A549 (cell line): ENCODE measurements around the gene SPECC1. TPM values are rescaled to one million over a fixed set of nuclear protein-coding genes. Genes with fewer than 3 reads are reported as not detected.

Experiments used
- ATAC-seq, 2 experiments: fragments of 200-7000 bp in 1 of 2; fragments of >200 bp in 1 of 2; cut with Nextera tagmentation in 1 of 2; cut with Tn5 transposase in 1 of 2; 3 replicates each; pipeline versions ENCODE4 v1.8.0 to v1.9.1; 2018 to 2020; ENCODE audit warnings: mild to moderate bottlenecking in 1 of 2, moderate library complexity in 1 of 2
- CTCF ChIA-PET: fragments of 300-600 bp; sonication (Branson Sonifier 250); formaldehyde crosslinking; extraction: SDS; loops from one replicate; lab custom pipeline; 2021; ENCODE audit warnings: antibody characterized with exemption, inconsistent platforms; lab: Yijun Ruan, JAX
- POLR2A ChIA-PET: fragments of 350-600 bp; formaldehyde crosslinking; extraction: SDS; loops from one replicate; lab custom pipeline; 2021; ENCODE audit warnings: antibody characterized with exemption, inconsistent platforms; lab: Yijun Ruan, JAX
- DNase-seq, 2 experiments: peaks; one replicate each; pipeline versions ENCODE4 v3.0.0 to v3.0.0-alpha.2; 2011 to 2016; ENCODE audit warnings: low read depth in 1 of 2, low spot score in 1 of 2
- FAIRE-seq: peaks from 2 replicates; lab custom pipeline; 2011; peaks lifted over from hg19 to GRCh38; lab: Jason Lieb, UNC
- H3K27ac ChIP-seq, 2 experiments: fragments of >200 bp; sonication (Bioruptor Twin); formaldehyde crosslinking; 3 replicates each; pipeline ENCODE4 v1.5.1; 2016 to 2017
- H3K4me1 ChIP-seq: fragments of >200 bp; sonication (Bioruptor Twin); formaldehyde crosslinking; 3 replicates; pipeline ENCODE4 v1.6.1; 2016
- H3K4me2 ChIP-seq: fragments of >200 bp; sonication (Bioruptor Twin); formaldehyde crosslinking; 3 replicates; pipeline ENCODE4 v1.6.1; 2016
- H3K4me3 ChIP-seq: fragments of >200 bp; sonication (Bioruptor Twin); formaldehyde crosslinking; 3 replicates; pipeline ENCODE4 v1.5.1; 2016
- H3K9me3 ChIP-seq: fragments of >200 bp; sonication (Bioruptor Twin); formaldehyde crosslinking; 3 replicates; pipeline ENCODE4 v1.6.1; 2016
- CBX2 ChIP-seq: fragments of 200-600 bp; sonication (generic); IDR thresholded peaks from 2 replicates; pipeline ENCODE4 v1.6.1; 2016; ENCODE audit warnings: low read depth, mild to moderate bottlenecking, borderline replicate concordance
- CEBPB ChIP-seq, 2 experiments: fragments of >200 bp in 1 of 2; sonication (Bioruptor Twin) in 1 of 2; formaldehyde crosslinking in 1 of 2; IDR thresholded peaks; 2 replicates each; pipeline ENCODE4 v1.6.1; 2012 to 2016
- CHD2 ChIP-seq: fragments of 150-350 bp; IDR thresholded peaks from 2 replicates; pipeline ENCODE4 v1.6.1; 2014; ENCODE audit warnings: low read length; ENCODE audit not compliant: partially characterized antibody
- CHD4 ChIP-seq: fragments of 200-600 bp; sonication (generic); IDR thresholded peaks from 2 replicates; pipeline ENCODE4 v1.6.1; 2016; ENCODE audit warnings: antibody characterized with exemption, mild to moderate bottlenecking, borderline replicate concordance
- E2F6 ChIP-seq: IDR thresholded peaks from 2 replicates; pipeline ENCODE4 v1.6.1; 2012; ENCODE audit warnings: low read depth, borderline replicate concordance
- EHMT2 ChIP-seq: fragments of 200-600 bp; sonication (generic); IDR thresholded peaks from 2 replicates; pipeline ENCODE4 v1.6.1; 2016; ENCODE audit warnings: antibody characterized with exemption, low read depth, mild to moderate bottlenecking, moderate library complexity
- EP300 ChIP-seq, 2 experiments: fragments of >200 bp; sonication (Bioruptor Twin); formaldehyde crosslinking; IDR thresholded peaks; 2 replicates in 1 of 2; 3 replicates in 1 of 2; pipeline ENCODE4 v1.6.1; 2016 to 2017
- ESRRA ChIP-seq: fragments of 150-350 bp; IDR thresholded peaks from 2 replicates; pipeline ENCODE4 v1.6.1; 2014; ENCODE audit warnings: mild to moderate bottlenecking, low read length, borderline replicate concordance
- FOXS1 ChIP-seq: fragments of 250-450 bp; sonication (Bioruptor Pico); IDR thresholded peaks from 2 replicates; pipeline ENCODE4 v1.5.0; 2020; ENCODE audit warnings: mild to moderate bottlenecking, moderate library complexity
- GATA3 ChIP-seq: IDR thresholded peaks from 2 replicates; pipeline ENCODE4 v1.6.1; 2012; ENCODE audit warnings: borderline replicate concordance
- HEYL ChIP-seq: fragments of 250-450 bp; sonication (Bioruptor Pico); IDR thresholded peaks from 2 replicates; pipeline ENCODE4 v1.8.0; 2021; ENCODE audit warnings: mild to moderate bottlenecking, moderate library complexity
- HOXA7 ChIP-seq: fragments of 250-450 bp; sonication (Bioruptor Pico); IDR thresholded peaks from 2 replicates; pipeline ENCODE4 v1.5.0; 2020; ENCODE audit warnings: mild to moderate bottlenecking, moderate library complexity
- JUN ChIP-seq, 2 experiments: fragments of >200 bp; sonication (Bioruptor Twin); formaldehyde crosslinking; IDR thresholded peaks; 2 replicates in 1 of 2; 3 replicates in 1 of 2; pipeline ENCODE4 v1.6.1; 2016 to 2017
- JUNB ChIP-seq: fragments of >200 bp; sonication (Bioruptor Twin); formaldehyde crosslinking; IDR thresholded peaks from 2 replicates; pipeline ENCODE4 v1.6.1; 2016
- KDM1A ChIP-seq: fragments of 200-600 bp; sonication (generic); IDR thresholded peaks from 2 replicates; pipeline ENCODE4 v1.6.1; 2016; ENCODE audit warnings: low read depth, mild to moderate bottlenecking
- PHF8 ChIP-seq: fragments of 200-600 bp; sonication (generic); IDR thresholded peaks from 2 replicates; pipeline ENCODE4 v1.6.1; 2016; ENCODE audit warnings: low read depth, mild to moderate bottlenecking, antibody characterized with exemption, moderate library complexity, borderline replicate concordance
- RAD21 ChIP-seq, 2 experiments: fragments of >200 bp in 1 of 2; sonication (Bioruptor Twin) in 1 of 2; formaldehyde crosslinking in 1 of 2; IDR thresholded peaks in 1 of 2; conservative IDR thresholded peaks in 1 of 2; 2 replicates in 1 of 2; 3 replicates in 1 of 2; pipeline ENCODE4 v1.6.1; 2012 to 2018; ENCODE audit warnings: inconsistent platforms in 1 of 2
- RARB ChIP-seq: fragments of 250-450 bp; sonication (Bioruptor Pico); IDR thresholded peaks from 2 replicates; pipeline ENCODE4 v1.8.0; 2021; ENCODE audit warnings: mild to moderate bottlenecking, moderate library complexity
- RFX5 ChIP-seq: fragments of 450-650 bp; IDR thresholded peaks from 2 replicates; pipeline ENCODE4 v1.7.1; 2014; ENCODE audit warnings: antibody characterized with exemption, mild to moderate bottlenecking, moderate library complexity
- RNF2 ChIP-seq: fragments of 200-600 bp; sonication (generic); IDR thresholded peaks from 2 replicates; pipeline ENCODE4 v1.6.1; 2016; ENCODE audit warnings: low read depth, mild to moderate bottlenecking, antibody characterized with exemption, moderate library complexity, borderline replicate concordance
- SMC3 ChIP-seq: fragments of >200 bp; sonication (Bioruptor Twin); formaldehyde crosslinking; IDR thresholded peaks from 3 replicates; pipeline ENCODE4 v1.6.1; 2018; ENCODE audit warnings: inconsistent platforms
- SREBF2 ChIP-seq: fragments of 450-650 bp; IDR thresholded peaks from 2 replicates; pipeline ENCODE4 v1.6.1; 2014; ENCODE audit warnings: mild to moderate bottlenecking, moderate library complexity
- TFCP2L1 ChIP-seq: fragments of 250-450 bp; sonication (Bioruptor Pico); IDR thresholded peaks from 2 replicates; pipeline ENCODE4 v1.5.0; 2021; ENCODE audit warnings: mild to moderate bottlenecking
- TP53 ChIP-seq: fragments of 250-450 bp; sonication (Bioruptor Pico); IDR thresholded peaks from 2 replicates; pipeline ENCODE4 v1.5.0; 2021; ENCODE audit warnings: mild to moderate bottlenecking, moderate library complexity
- ZFP36 ChIP-seq: fragments of 450-650 bp; IDR thresholded peaks from 2 replicates; pipeline ENCODE4 v1.6.1; 2014; ENCODE audit warnings: borderline replicate concordance; ENCODE audit not compliant: partially characterized antibody
- ZNF302 ChIP-seq: fragments of 250-450 bp; sonication (Bioruptor Pico); IDR thresholded peaks from 2 replicates; pipeline ENCODE4 v1.9.0; 2021; ENCODE audit warnings: inconsistent platforms, mild to moderate bottlenecking, moderate library complexity
- WGBS: methylation state at CpG from one replicate; pipeline ENCODE4 v1.1.6; 2017; ENCODE audit errors: missing lambda C conversion rate; 5-methylcytosine and 5-hydroxymethylcytosine counted together
- polyA plus RNA-seq, 4 experiments: library from polyadenylated mRNA; depleted of rRNA in 3 of 4; stranded (reverse); fragments of >200 nt; fragmentation: RNase III in 1 of 4; extraction: RNeasy Plus Mini Kit Qiagen cat#74134 plus additional on column Dnase treatment in 1 of 4; gene quantifications; 2 replicates in 3 of 4; 3 replicates in 1 of 4; pipeline ENCODE4 v1.2.3, GENCODE V29; 2011 to 2017

SPECC1 gene
- polyA plus RNA-seq, 2 of the 4 experiments (the other 2 are of a cell fraction), result 45.1 to 66.2 TPM

DNA sequence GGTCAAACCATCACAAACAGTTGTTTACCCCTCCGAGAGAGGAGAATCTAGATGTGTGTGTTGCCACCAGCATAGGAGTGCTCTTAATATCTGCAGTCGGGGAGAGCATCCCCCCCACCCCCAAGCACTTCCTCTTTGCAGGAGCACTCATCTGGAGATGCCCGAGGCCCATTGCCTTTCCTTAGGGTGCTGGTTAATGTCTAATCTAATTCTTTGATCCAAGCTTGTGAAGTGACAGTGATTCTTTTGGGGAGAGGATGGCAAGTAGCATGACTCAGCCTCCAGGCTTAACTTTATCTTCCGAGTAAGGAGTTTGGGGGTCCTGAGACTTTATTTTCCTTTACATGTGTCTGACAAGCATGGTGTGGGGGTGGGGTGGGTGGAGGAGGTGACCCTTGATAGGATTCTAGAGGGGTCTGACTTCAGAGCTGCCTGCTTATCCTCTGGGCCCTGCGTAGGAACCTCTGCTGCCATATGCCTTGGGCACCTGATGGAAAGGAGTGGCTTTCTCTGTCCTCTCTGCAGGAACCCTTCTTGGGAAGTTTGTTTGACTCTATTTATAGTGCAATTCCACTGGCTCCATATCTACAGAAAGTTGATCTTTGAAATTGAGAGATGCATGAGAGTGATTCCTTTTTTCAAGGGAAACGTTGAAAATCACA is 207.1 kb downstream of the SPECC1 start (continued):
- TF ChIP-seq EHMT2 (no peak), RARB (CRISPR knock-in tag) (no peak), CBX2 (no peak), CHD2 (no peak), ESRRA (no peak), JUN (IDR thresholded peaks at IDR 0.05) (peak; percentile 27 to 68; a peak in 2 of 5 replicates), E2F6 (no peak), GATA3 (0 out of 2 replicates have a peak, but pooled peaks have one; percentile 15), HOXA7 (CRISPR knock-in tag) (no peak), RAD21 (conservative IDR thresholded peaks at IDR 0.05 in 1 of 2, IDR thresholded peaks at IDR 0.05 in 1 of 2) (no peak), ZNF302 (CRISPR knock-in tag) (no peak), EP300 (IDR thresholded peaks at IDR 0.05) (peak; percentile 32 to 60; a peak in 2 of 5 replicates)

DNA sequence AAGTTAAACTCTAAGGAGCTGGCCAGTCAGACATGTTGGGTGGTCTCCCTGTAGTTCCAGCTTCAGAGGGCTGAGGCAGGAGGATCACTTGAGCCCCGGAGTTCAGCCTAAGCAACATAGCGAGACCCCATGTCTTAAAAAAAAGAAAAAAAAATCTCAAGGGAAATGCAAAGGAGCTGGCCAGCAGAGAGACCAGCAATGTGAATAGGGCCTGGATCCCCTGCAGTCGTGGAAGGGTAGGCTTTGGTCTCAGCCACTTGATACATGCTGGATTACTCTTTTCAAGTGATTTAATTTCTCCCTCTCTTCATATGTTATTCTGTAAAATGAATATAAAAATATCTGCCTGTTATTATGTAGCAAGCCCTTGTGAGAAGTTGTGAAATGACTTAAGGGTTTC is 207.7 kb downstream of the SPECC1 start:
- DNase-seq (no peak), ATAC-seq (peak in 1 of 2 experiments; percentile 23; a peak in 4 of 6 replicates)
- H3K4me1 ChIP-seq, result peaks cover 62% of the 10 kb centered on the region
- peak overlapping the region; percentile 76 to 86 for H3K27ac ChIP-seq
- ChIA-PET CTCF (interaction anchor here (1.1 to 10.3 kb wide), 7 partner anchors 11 to 224 kb away, joined by 3 to 68 read pairs (median 5); no protein-coding TSS in a partner anchor), POLR2A (interaction anchor here (0.5 kb wide), 1 partner anchor 11 kb away, joined by 4 read pairs; no protein-coding TSS in a partner anchor)
- H3K4me2 ChIP-seq, result peak overlapping the region; percentile 71
- peaks cover 10% of the 10 kb centered on the region; the same call in 2 of the 3 replicates for H3K9me3 ChIP-seq
- WGBS, result 73% methylated on average over 3 of the region's 3 CpGs
- no peak overlapping the region for H3K4me3 ChIP-seq
- TF ChIP-seq RFX5, result no peak
- no peak for TF ChIP-seq RNF2
- TF ChIP-seq ZFP36, result no peak
- TF ChIP-seq TFCP2L1, result no peak
- no peak for TF ChIP-seq SREBF2
- no peak for TF ChIP-seq CBX2
- TF ChIP-seq, all 56 proteins: peak for 0
- FAIRE-seq, result peak; percentile 32

DNA sequence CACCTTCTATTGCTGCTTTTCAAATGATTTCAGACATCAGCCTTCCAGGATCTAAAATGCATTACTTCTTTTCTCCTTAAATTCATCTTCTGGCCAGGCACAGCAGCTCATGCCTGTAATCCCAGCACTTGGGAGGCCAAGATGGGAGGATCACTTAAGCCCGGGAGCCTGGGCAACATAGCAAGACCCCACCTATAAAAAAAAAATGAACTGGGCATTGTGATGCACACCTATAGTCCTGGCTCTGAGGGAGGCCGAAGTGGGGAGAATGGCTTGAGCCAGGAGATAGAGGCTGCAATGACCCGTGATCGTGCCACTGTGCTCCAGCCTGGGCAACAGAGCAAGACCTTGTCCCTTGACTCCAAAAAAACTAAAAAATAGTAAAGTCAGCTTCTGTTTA is 208.5 kb downstream of the SPECC1 start:
- POLR2A ChIA-PET, result no interaction called here
- no peak for FAIRE-seq
- DNase-seq, result no peak

More for the DNA sequence above, 208.5 kb downstream of the SPECC1 start:
- H3K4me3 ChIP-seq, result no peak overlapping the region
- CTCF ChIA-PET, result interaction anchor here (1.1 to 10.3 kb wide), 6 partner anchors 10 to 225 kb away, joined by 3 to 68 read pairs (median 6); no protein-coding TSS in a partner anchor
- peak overlapping the region; percentile 76 to 86; a peak in 5 of 6 replicates for H3K27ac ChIP-seq
- WGBS, result 94% methylated on average over 4 of the region's 4 CpGs
- H3K4me1 ChIP-seq, result peaks cover 63% of the 10 kb centered on the region
- H3K9me3 ChIP-seq, result peaks cover 10% of the 10 kb centered on the region; the same call in 2 of the 3 replicates
- H3K4me2 ChIP-seq, result no peak overlapping the region; the same call in 2 of the 3 replicates
- ATAC-seq, result no peak
- no peak for TF ChIP-seq JUNB
- no peak for TF ChIP-seq RAD21 (conservative IDR thresholded peaks at IDR 0.05 in 1 of 2, IDR thresholded peaks at IDR 0.05 in 1 of 2)
- no peak for TF ChIP-seq HEYL
- TF ChIP-seq PHF8, result no peak
- TF ChIP-seq RFX5, result no peak
- no peak for TF ChIP-seq CHD4
- no peak for TF ChIP-seq TP53 (CRISPR knock-in tag)
- TF ChIP-seq SMC3, result no peak
- no peak for TF ChIP-seq CHD2
- no peak for TF ChIP-seq FOXS1 (CRISPR knock-in tag)
- TF ChIP-seq KDM1A, result no peak
- TF ChIP-seq CEBPB (IDR thresholded peaks at IDR 0.05), result no peak
